WTC11 (cell line): Measurements from ENCODE around the gene GOSR2.

Experiments used
- AR ChIP-seq: fragments of 250-450 bp; sonication (Bioruptor Pico); IDR thresholded peaks from 2 replicates; pipeline ENCODE4 v1.9.0; 2021; ENCODE audit warnings: mild to moderate bottlenecking
- CREB1 ChIP-seq: sonication (generic); formaldehyde crosslinking; IDR thresholded peaks from 2 replicates; pipeline ENCODE4 v1.8.0; 2023; ENCODE audit warnings: mild to moderate bottlenecking, missing genetic modification reagents
- CTCF ChIP-seq: fragments of 200-600 bp; IDR thresholded peaks from 2 replicates; pipeline ENCODE4 v1.8.0; 2022; ENCODE audit warnings: antibody characterized with exemption
- ESRRA ChIP-seq: sonication (generic); formaldehyde crosslinking; IDR thresholded peaks from 2 replicates; pipeline ENCODE4 v1.8.1; 2022; ENCODE audit warnings: mild to moderate bottlenecking, missing genetic modification reagents, borderline replicate concordance
- HMGXB4 ChIP-seq: sonication (generic); formaldehyde crosslinking; IDR thresholded peaks from 2 replicates; pipeline ENCODE4 v1.8.1; 2023; ENCODE audit warnings: mild to moderate bottlenecking, moderate library complexity, missing genetic modification reagents
- NR1H2 ChIP-seq: sonication (generic); formaldehyde crosslinking; IDR thresholded peaks from 2 replicates; pipeline ENCODE4 v1.9.0; 2021; ENCODE audit warnings: mild to moderate bottlenecking, moderate library complexity, missing genetic modification reagents
- NR2C2 ChIP-seq: sonication (generic); formaldehyde crosslinking; IDR thresholded peaks from 2 replicates; pipeline ENCODE4 v1.8.0; 2022; ENCODE audit warnings: mild to moderate bottlenecking, missing genetic modification reagents
- TCF7 ChIP-seq: sonication (generic); formaldehyde crosslinking; IDR thresholded peaks from 2 replicates; pipeline ENCODE4 v1.8.0; 2022; ENCODE audit warnings: mild to moderate bottlenecking, low read depth, missing genetic modification reagents, moderate library complexity
- USF1 ChIP-seq: sonication (generic); formaldehyde crosslinking; IDR thresholded peaks from 2 replicates; pipeline ENCODE4 v1.8.0; 2022; ENCODE audit warnings: mild to moderate bottlenecking, missing genetic modification reagents
- ZNF263 ChIP-seq: sonication (generic); formaldehyde crosslinking; IDR thresholded peaks from 2 replicates; pipeline ENCODE4 v1.8.1; 2022; ENCODE audit warnings: low read depth, mild to moderate bottlenecking, moderate library complexity, missing genetic modification reagents
- ZNF317 ChIP-seq: sonication (generic); formaldehyde crosslinking; IDR thresholded peaks from 2 replicates; pipeline ENCODE4 v1.8.1; 2023; ENCODE audit warnings: low read depth, mild to moderate bottlenecking, moderate library complexity, missing genetic modification reagents, borderline replicate concordance
- TF ChIP-seq, protein P1 (sequence below): sonication (generic); formaldehyde crosslinking; IDR thresholded peaks from 2 replicates; pipeline ENCODE4 v1.8.1; 2022; ENCODE audit warnings: missing genetic modification reagents, borderline replicate concordance
- TF ChIP-seq, protein P2 (sequence below): sonication (generic); formaldehyde crosslinking; IDR thresholded peaks from 2 replicates; pipeline ENCODE4 v1.8.0; 2023; ENCODE audit warnings: mild to moderate bottlenecking, missing genetic modification reagents

DNA sequence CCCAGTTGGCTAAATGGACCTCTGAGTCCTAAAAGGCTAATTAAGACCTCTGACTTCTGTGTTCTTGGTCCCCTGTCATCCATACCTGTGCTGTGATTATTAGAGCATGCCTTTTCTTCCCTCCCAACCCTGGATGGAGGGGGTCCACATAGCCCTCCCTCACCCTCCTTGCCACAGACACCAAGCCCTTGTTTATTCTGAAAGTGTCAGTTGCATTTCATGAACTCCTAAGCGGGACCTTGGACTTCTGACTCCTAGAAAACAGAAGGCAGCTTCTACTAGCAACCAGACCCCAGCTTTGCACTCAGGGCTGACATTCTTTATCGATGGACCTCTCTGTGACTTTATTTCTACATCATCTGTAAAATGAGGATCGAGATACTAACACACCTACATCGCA is 33.4 kb upstream of the GOSR2 start:
- TF ChIP-seq CTCF (no peak), CREB1 (no peak), NR2C2 (CRISPR knock-in tag) (no peak), USF1 (no peak), AR (CRISPR knock-in tag) (no peak), ESRRA (no peak), NR1H2 (CRISPR knock-in tag) (no peak), HMGXB4 (CRISPR knock-in tag) (no peak), ZNF317 (CRISPR knock-in tag) (no peak), TCF7 (CRISPR knock-in tag) (no peak), ZNF263 (CRISPR knock-in tag) (no peak)
- TF ChIP-seq, protein P1, sequence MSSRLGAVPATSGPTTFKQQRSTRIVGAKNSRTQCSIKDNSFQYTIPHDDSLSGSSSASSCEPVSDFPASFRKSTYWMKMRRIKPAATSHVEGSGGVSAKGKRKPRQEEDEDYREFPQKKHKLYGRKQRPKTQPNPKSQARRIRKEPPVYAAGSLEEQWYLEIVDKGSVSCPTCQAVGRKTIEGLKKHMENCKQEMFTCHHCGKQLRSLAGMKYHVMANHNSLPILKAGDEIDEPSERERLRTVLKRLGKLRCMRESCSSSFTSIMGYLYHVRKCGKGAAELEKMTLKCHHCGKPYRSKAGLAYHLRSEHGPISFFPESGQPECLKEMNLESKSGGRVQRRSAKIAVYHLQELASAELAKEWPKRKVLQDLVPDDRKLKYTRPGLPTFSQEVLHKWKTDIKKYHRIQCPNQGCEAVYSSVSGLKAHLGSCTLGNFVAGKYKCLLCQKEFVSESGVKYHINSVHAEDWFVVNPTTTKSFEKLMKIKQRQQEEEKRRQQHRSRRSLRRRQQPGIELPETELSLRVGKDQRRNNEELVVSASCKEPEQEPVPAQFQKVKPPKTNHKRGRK (CRISPR knock-in tag), result no peak
- TF ChIP-seq, protein P2, sequence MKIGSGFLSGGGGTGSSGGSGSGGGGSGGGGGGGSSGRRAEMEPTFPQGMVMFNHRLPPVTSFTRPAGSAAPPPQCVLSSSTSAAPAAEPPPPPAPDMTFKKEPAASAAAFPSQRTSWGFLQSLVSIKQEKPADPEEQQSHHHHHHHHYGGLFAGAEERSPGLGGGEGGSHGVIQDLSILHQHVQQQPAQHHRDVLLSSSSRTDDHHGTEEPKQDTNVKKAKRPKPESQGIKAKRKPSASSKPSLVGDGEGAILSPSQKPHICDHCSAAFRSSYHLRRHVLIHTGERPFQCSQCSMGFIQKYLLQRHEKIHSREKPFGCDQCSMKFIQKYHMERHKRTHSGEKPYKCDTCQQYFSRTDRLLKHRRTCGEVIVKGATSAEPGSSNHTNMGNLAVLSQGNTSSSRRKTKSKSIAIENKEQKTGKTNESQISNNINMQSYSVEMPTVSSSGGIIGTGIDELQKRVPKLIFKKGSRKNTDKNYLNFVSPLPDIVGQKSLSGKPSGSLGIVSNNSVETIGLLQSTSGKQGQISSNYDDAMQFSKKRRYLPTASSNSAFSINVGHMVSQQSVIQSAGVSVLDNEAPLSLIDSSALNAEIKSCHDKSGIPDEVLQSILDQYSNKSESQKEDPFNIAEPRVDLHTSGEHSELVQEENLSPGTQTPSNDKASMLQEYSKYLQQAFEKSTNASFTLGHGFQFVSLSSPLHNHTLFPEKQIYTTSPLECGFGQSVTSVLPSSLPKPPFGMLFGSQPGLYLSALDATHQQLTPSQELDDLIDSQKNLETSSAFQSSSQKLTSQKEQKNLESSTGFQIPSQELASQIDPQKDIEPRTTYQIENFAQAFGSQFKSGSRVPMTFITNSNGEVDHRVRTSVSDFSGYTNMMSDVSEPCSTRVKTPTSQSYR (CRISPR knock-in tag), result no peak
